GM12878 (cell line): ENCODE measurements around the gene MAGI1. TPM values are rescaled to one million over a fixed set of nuclear protein-coding genes. Genes with fewer than 3 reads are reported as not detected.

ENCODE experiments used
- ATAC-seq: fragments of 200-7000 bp; cut with Tn5 transposase; 3 replicates; pipeline ENCODE4 v1.9.1; 2020; ENCODE audit warnings: mild to moderate bottlenecking, moderate library complexity
- BruUV-seq: library from RNA; stranded (reverse); fragments of 400-500 nt; replicated peaks from 2 replicates; lab custom pipeline; 2021; lab: Mats Ljungman, UMichigan
- CTCF ChIA-PET: fragments of 300-600 bp; sonication (Branson Sonifier 250); formaldehyde crosslinking; extraction: SDS; loops from one replicate; lab custom pipeline; 2021; ENCODE audit warnings: inconsistent platforms; lab: Yijun Ruan, JAX
- POLR2A ChIA-PET: fragments of 350-600 bp; formaldehyde crosslinking; extraction: SDS; loops from one replicate; lab custom pipeline; 2021; ENCODE audit warnings: inconsistent platforms; lab: Charles Lee
- RAD21 ChIA-PET: fragments of 300-600 bp; sonication (Branson Sonifier 250); formaldehyde crosslinking; loops from one replicate; lab custom pipeline; 2023; ENCODE audit warnings: antibody characterized with exemption; ENCODE audit not compliant: unreplicated experiment; lab: Charles Lee
- SMC1A ChIA-PET: fragments of 300-600 bp; sonication (Branson Sonifier 250); formaldehyde crosslinking; loops from one replicate; lab custom pipeline; 2023; ENCODE audit not compliant: unreplicated experiment, uncharacterized antibody; lab: Charles Lee
- DNase-seq: peaks from one replicate; pipeline ENCODE4 v3.0.0-alpha.2; 2011; ENCODE audit warnings: low read depth, low spot score
- FAIRE-seq: peaks from 3 replicates; lab custom pipeline; 2011; peaks lifted over from hg19 to GRCh38; lab: Jason Lieb, UNC
- H2AFZ ChIP-seq: 2 replicates; pipeline ENCODE4 v1.6.0; 2011; ENCODE audit warnings: low read depth, low read length, control low read depth; ENCODE audit not compliant: control insufficient read depth
- H3K27ac ChIP-seq: 2 replicates; pipeline ENCODE4 v1.5.1; 2011; ENCODE audit warnings: control low read depth; ENCODE audit not compliant: control insufficient read depth, insufficient read depth
- H3K27me3 ChIP-seq, 2 experiments: replicated peaks in 1 of 2; 2 replicates each; pipeline versions ENCODE4 v1.6.0 to v1.6.1; 2011; ENCODE audit warnings: low read length in 1 of 2; ENCODE audit not compliant: control insufficient read depth in 2 of 2, insufficient read depth in 2 of 2
- H3K36me3 ChIP-seq, 2 experiments: 2 replicates each; pipeline ENCODE4 v1.5.1; 2011; ENCODE audit warnings: low read length in 1 of 2; ENCODE audit not compliant: control insufficient read depth in 2 of 2, insufficient read depth in 2 of 2
- H3K4me1 ChIP-seq: 2 replicates; pipeline ENCODE4 v1.6.1; 2011; ENCODE audit warnings: mild to moderate bottlenecking, low read length, moderate library complexity, mixed read lengths; ENCODE audit not compliant: control insufficient read depth, insufficient read depth
- H3K4me2 ChIP-seq: 2 replicates; pipeline ENCODE4 v1.6.0; 2011; ENCODE audit warnings: control low read depth; ENCODE audit not compliant: control insufficient read depth, insufficient read depth
- H3K4me3 ChIP-seq: fragments of 200-600 bp; sonication (generic); 2 replicates; pipeline ENCODE4 v1.5.1; 2016
- H3K79me2 ChIP-seq: 2 replicates; pipeline ENCODE4 v1.6.0; 2011; ENCODE audit warnings: low read length; ENCODE audit not compliant: control insufficient read depth, insufficient read depth
- H3K9ac ChIP-seq: 2 replicates; pipeline ENCODE4 v1.8.0; 2011; ENCODE audit warnings: low read length, control low read depth, mixed read lengths; ENCODE audit not compliant: control insufficient read depth, insufficient read depth
- H3K9me3 ChIP-seq: replicated peaks from 3 replicates; pipeline ENCODE4 v1.5.1; 2011; ENCODE audit warnings: mild to moderate bottlenecking, low read length; ENCODE audit not compliant: control insufficient read depth, insufficient read depth
- H4K20me1 ChIP-seq: 2 replicates; pipeline ENCODE4 v1.6.0; 2011; ENCODE audit not compliant: control insufficient read depth, insufficient read depth
- RB1 ChIP-seq: fragments of 450-650 bp; formaldehyde crosslinking; IDR thresholded peaks from 2 replicates; pipeline ENCODE4 v1.6.1; 2017; ENCODE audit warnings: mild to moderate bottlenecking, borderline replicate concordance
- SP1 ChIP-seq: IDR thresholded peaks from one replicate; pipeline ENCODE4 v1.6.1; 2011; ENCODE audit warnings: low read depth, low read length
- TBL1XR1 ChIP-seq: IDR thresholded peaks from 2 replicates; pipeline ENCODE4 v1.6.1; 2012; ENCODE audit warnings: low read depth, low read length, improper control_type of control experiment
- WRNIP1 ChIP-seq: IDR thresholded peaks from 2 replicates; pipeline ENCODE4 v1.6.1; 2011; ENCODE audit warnings: low read depth, low read length, improper control_type of control experiment, borderline replicate concordance
- WGBS: methylation state at CpG from one replicate; pipeline ENCODE4 v1.1.6; 2016; ENCODE audit warnings: low lambda C conversion rate; ENCODE audit not compliant: insufficient replicate concordance, insufficient coverage; ENCODE audit errors: missing lambda C conversion rate; 5-methylcytosine and 5-hydroxymethylcytosine counted together
- in situ Hi-C: fragments of 300-500 bp; cut with MboI; formaldehyde crosslinking; loops from 9 replicates; pipeline ENCODE4 v1.14.3; 2018; ENCODE audit warnings: mixed read lengths
- intact Hi-C: fragments of 100-400 bp; cut with micrococcal nuclease; formaldehyde crosslinking; loops from one replicate; pipeline ENCODE4 v1.14.2; 2022; ENCODE audit not compliant: unreplicated experiment
- polyA plus RNA-seq, 11 experiments: library from polyadenylated mRNA; depleted of rRNA in 4 of 11; unstranded in 6 of 11; stranded (reverse) in 5 of 11; fragments of >200 nt; fragmentation: Nextera tagmentation in 4 of 11; fragmentation: Illumina TruSeq in 1 of 11; extraction: Ambion mirVana in 4 of 11; extraction: Trizol in 1 of 11; gene quantifications; 1 replicate in 1 of 11; 2 replicates in 10 of 11; pipeline versions ENCODE4 v1.2.1 to v1.2.3, GENCODE V29; 2011 to 2016; ENCODE audit warnings: inconsistent platforms in 2 of 11, missing spikeins in 2 of 11, low read depth in 1 of 11
- total RNA-seq, 4 experiments: library from RNA; depleted of rRNA in 3 of 4; stranded (reverse); fragments of >200 nt in 3 of 4; fragmentation: Illumina TruSeq in 1 of 4; extraction: Trizol in 1 of 4; gene quantifications; 2 replicates each; pipeline versions ENCODE4 v1.2.1 to v1.2.3, GENCODE V29; 2013 to 2021
- TF ChIP-seq, protein P1 (sequence below): IDR thresholded peaks from 2 replicates; pipeline ENCODE4 v1.6.1; 2012; ENCODE audit warnings: low read length, inconsistent platforms
- TF ChIP-seq, protein P2 (sequence below): IDR thresholded peaks from 2 replicates; pipeline ENCODE4 v1.6.1; 2011; ENCODE audit warnings: low read depth, mild to moderate bottlenecking, low read length, moderate library complexity, borderline replicate concordance; ENCODE audit errors: extremely low read depth
- TF ChIP-seq, protein P3 (sequence below): fragments of 450-650 bp; IDR thresholded peaks from 2 replicates; pipeline ENCODE4 v1.6.1; 2017; ENCODE audit warnings: antibody characterized with exemption, mild to moderate bottlenecking, moderate library complexity
- TF ChIP-seq, protein P4 (sequence below): fragments of 450-650 bp; IDR thresholded peaks from 2 replicates; pipeline ENCODE4 v1.6.1; 2016; ENCODE audit warnings: mild to moderate bottlenecking
- TF ChIP-seq, protein P5 (sequence below): fragments of 450-650 bp; IDR thresholded peaks from 2 replicates; pipeline ENCODE4 v1.6.1; 2017; ENCODE audit warnings: mild to moderate bottlenecking, low read depth, inconsistent platforms; ENCODE audit not compliant: poor library complexity, severe bottlenecking

The MAGI1 gene
- total and polyA plus RNA-seq, 10 of the 15 experiments (the other 5 are each of a cell fraction or from before 2014, with no cell fraction given) = 0.02 to 3.3 (median 0.29) TPM; not detected in 1

DNA sequence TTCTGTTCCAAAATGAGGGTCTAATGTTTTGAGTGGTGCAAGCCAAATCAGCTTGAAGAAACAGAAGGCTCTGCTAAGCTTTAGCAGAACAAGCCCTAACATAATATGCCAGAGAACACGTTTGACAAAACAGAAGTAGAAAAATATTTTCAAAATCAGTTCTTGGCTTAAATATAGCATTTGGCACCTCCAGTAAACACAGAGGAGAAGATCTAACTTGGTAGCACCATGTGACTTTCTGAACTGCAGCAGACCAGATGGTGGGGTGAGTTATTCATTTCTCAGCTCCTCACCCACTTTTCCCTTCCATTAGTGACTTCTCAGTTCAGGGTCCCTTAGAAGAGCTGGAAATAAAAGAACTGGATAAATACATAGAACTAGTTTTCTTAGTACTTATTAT is 395.8 kb downstream of the MAGI1 start:
- 4% methylated on average over 1 of the region's 1 CpG for WGBS
- no peak overlapping the region for H3K4me2 ChIP-seq
- H3K79me2 ChIP-seq = no peaks in the 10 kb centered on the region
- no peaks in the 10 kb centered on the region for H3K27me3 ChIP-seq
- H3K27ac ChIP-seq = no peak overlapping the region
- no peak overlapping the region for H3K4me3 ChIP-seq
- no peaks in the 10 kb centered on the region for H3K4me1 ChIP-seq
- DNase-seq (no peak), FAIRE-seq (no peak), ATAC-seq (no peak)
- no peak for TF ChIP-seq RB1
- TF ChIP-seq SP1 = no peak
- TF ChIP-seq, protein P1, sequence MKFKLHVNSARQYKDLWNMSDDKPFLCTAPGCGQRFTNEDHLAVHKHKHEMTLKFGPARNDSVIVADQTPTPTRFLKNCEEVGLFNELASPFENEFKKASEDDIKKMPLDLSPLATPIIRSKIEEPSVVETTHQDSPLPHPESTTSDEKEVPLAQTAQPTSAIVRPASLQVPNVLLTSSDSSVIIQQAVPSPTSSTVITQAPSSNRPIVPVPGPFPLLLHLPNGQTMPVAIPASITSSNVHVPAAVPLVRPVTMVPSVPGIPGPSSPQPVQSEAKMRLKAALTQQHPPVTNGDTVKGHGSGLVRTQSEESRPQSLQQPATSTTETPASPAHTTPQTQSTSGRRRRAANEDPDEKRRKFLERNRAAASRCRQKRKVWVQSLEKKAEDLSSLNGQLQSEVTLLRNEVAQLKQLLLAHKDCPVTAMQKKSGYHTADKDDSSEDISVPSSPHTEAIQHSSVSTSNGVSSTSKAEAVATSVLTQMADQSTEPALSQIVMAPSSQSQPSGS = no peak
- no peak for TF ChIP-seq TBL1XR1
- TF ChIP-seq, protein P2, sequence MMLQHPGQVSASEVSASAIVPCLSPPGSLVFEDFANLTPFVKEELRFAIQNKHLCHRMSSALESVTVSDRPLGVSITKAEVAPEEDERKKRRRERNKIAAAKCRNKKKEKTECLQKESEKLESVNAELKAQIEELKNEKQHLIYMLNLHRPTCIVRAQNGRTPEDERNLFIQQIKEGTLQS = no peak
- TF ChIP-seq, protein P3, sequence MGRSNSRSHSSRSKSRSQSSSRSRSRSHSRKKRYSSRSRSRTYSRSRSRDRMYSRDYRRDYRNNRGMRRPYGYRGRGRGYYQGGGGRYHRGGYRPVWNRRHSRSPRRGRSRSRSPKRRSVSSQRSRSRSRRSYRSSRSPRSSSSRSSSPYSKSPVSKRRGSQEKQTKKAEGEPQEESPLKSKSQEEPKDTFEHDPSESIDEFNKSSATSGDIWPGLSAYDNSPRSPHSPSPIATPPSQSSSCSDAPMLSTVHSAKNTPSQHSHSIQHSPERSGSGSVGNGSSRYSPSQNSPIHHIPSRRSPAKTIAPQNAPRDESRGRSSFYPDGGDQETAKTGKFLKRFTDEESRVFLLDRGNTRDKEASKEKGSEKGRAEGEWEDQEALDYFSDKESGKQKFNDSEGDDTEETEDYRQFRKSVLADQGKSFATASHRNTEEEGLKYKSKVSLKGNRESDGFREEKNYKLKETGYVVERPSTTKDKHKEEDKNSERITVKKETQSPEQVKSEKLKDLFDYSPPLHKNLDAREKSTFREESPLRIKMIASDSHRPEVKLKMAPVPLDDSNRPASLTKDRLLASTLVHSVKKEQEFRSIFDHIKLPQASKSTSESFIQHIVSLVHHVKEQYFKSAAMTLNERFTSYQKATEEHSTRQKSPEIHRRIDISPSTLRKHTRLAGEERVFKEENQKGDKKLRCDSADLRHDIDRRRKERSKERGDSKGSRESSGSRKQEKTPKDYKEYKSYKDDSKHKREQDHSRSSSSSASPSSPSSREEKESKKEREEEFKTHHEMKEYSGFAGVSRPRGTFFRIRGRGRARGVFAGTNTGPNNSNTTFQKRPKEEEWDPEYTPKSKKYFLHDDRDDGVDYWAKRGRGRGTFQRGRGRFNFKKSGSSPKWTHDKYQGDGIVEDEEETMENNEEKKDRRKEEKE = no peak
- TF ChIP-seq, protein P4, sequence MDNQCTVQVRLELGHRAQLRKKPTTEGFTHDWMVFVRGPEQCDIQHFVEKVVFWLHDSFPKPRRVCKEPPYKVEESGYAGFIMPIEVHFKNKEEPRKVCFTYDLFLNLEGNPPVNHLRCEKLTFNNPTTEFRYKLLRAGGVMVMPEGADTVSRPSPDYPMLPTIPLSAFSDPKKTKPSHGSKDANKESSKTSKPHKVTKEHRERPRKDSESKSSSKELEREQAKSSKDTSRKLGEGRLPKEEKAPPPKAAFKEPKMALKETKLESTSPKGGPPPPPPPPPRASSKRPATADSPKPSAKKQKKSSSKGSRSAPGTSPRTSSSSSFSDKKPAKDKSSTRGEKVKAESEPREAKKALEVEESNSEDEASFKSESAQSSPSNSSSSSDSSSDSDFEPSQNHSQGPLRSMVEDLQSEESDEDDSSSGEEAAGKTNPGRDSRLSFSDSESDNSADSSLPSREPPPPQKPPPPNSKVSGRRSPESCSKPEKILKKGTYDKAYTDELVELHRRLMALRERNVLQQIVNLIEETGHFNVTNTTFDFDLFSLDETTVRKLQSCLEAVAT = no peak
- TF ChIP-seq, protein P5, sequence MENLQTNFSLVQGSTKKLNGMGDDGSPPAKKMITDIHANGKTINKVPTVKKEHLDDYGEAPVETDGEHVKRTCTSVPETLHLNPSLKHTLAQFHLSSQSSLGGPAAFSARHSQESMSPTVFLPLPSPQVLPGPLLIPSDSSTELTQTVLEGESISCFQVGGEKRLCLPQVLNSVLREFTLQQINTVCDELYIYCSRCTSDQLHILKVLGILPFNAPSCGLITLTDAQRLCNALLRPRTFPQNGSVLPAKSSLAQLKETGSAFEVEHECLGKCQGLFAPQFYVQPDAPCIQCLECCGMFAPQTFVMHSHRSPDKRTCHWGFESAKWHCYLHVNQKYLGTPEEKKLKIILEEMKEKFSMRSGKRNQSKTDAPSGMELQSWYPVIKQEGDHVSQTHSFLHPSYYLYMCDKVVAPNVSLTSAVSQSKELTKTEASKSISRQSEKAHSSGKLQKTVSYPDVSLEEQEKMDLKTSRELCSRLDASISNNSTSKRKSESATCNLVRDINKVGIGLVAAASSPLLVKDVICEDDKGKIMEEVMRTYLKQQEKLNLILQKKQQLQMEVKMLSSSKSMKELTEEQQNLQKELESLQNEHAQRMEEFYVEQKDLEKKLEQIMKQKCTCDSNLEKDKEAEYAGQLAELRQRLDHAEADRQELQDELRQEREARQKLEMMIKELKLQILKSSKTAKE = no peak
- no peak for TF ChIP-seq WRNIP1
- no peak overlapping the region for H3K9ac ChIP-seq
- no peaks in the 10 kb centered on the region for H3K36me3 ChIP-seq
- CTCF ChIA-PET = no interaction called here
- SMC1A ChIA-PET = interaction anchor here (1.5 kb wide), 1 partner anchor 16 kb away, joined by 3 read pairs; no protein-coding TSS in a partner anchor
- in situ Hi-C loops (no loop called here), intact Hi-C loops (no loop called here)
- H3K9me3 ChIP-seq = no peaks in the 10 kb centered on the region
- no peaks in the 10 kb centered on the region for H4K20me1 ChIP-seq
- POLR2A ChIA-PET = no interaction called here
- H2AFZ ChIP-seq = no peak overlapping the region
- RAD21 ChIA-PET = no interaction called here
- BruUV-seq = no TSS peak
